ENCODE data around the gene DDAH1.

Gene DDAH1

DNA sequence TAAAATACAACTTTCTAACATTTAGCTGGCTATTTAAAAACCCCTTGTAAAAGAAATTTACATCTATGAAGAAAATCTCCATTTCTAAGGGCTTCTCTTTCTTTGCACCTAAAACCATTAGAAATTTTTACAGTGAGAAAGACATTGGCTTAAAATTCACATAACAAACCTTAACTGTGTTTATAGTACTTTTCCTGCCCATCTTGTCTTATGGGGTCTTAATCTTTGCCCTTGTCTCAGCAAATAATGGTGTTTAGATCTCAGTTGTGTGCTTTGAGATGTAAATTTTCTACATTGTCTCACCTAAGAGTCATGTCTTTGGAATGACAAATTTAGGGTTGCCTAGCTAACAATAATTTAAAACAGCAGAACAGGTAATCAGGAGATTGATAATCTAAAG, 71.5 kb downstream of the DDAH1 start:
- no peak for DNase-seq (ENCODE audit: low spot score)

DNA sequence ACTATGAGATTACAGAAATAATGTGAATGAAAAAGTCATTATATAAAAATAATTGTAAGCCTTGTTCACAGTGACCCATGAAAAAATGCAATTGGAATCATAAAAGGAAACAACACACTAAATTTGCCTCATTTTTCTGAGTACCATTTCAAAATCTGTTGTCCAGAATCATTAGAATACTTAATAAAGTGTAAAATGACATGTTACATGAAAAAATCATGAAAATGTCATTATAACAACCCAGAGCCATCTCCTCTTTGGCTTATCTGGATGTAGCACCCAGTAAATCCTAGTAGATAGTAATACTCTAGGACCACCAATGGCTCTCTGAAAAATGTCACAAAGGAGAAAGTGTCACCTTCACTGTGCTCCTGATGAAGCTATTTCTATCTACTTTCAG, 76.5 kb downstream of the DDAH1 start:
- no peak for DNase-seq (ENCODE audit: low spot score)

DNA sequence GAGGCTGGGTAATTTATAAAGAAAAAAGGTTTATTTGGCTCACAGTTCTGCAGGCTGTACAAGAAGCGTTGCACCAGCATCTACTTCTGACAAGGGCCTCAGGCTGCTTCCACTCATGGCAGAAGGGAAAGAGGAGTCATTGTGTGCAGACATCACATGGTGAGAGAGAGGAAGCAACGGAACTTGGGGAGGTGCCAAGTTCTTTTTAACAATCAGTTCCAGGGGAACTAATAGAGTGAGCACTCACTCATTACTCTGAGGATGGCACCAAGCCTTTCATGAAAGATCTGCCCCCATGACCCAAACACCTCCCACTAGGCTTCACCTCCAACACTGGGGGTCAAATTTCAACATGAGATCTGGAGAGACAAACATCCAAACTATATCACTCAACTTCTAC, 77.2 kb downstream of the DDAH1 start:
- no peak for DNase-seq (ENCODE audit: low spot score)

DNA sequence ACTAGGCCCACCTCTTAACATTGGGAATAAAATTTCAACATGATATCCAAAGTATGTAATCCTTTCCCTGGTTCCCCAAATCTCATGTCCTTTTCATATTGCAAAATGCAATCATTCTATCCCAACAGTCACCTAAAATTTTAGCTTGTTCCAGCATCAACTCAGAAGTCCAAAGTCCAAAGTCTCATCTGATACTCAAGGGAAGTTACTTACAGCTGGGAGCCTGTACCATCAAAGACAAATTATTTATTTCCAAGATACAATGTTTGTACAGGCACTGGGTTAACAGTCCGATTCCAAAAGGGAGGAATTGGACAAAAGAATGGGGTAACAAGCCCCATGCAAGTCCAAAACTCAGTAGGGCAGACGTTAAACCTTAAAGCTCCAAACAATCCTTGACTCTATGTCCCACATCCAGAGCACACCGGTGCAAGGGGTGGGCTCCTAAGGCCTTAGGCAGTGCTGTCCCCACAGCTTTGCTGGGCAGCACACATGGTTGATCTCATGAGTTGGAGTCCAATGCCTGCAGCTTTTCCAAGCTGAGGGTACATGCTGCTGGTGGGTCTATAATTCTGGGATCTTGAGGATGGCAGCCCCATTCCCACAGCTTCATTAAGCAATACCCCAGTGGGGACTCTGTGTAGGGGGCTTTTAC, 78.8 kb downstream of the DDAH1 start:
- no peak for DNase-seq (ENCODE audit: low spot score)

DNA sequence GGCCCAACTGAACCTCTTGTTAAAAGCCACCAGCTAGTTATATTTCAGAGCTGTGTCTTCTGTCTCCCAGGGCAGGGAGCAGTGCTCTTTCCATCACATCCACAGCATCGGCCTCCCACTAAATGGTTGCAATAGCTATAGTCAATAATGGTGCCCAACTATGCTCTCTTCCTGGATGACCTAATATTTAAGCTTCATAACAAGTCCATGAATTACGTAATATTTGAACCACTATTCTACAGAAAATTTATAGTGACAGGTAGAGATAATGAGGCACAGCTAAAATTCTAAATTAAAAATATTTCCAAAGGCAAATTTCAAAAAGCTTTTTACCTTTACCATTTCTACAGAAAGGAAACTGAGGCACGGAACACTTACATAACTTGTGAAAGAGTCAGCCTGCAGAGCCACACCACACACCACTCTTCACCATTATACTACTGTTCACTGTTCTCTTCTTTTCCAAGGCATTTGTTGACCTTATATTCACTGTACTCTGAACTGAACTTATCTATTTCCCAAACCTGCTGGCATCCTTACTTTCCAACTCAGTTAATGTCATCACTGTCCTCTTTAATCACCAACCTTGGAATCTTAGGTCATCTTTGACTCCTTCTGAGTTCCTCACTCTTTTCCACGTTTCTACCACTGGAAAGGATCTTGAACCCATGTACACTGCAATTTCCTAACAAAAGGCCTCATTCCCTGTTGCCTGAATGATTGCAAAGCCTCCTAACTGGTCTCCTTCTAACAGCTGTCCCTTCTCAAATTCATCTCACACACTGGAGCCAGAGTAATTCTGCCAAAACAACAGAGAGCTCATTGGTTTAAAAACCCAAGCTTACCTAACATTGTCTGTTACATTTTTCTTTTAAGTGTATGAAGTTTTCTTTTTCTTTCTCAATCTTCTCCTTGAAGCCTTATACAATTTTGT, 85.5 kb downstream of the DDAH1 start:
- no peak for DNase-seq (ENCODE audit: low spot score)

DNA sequence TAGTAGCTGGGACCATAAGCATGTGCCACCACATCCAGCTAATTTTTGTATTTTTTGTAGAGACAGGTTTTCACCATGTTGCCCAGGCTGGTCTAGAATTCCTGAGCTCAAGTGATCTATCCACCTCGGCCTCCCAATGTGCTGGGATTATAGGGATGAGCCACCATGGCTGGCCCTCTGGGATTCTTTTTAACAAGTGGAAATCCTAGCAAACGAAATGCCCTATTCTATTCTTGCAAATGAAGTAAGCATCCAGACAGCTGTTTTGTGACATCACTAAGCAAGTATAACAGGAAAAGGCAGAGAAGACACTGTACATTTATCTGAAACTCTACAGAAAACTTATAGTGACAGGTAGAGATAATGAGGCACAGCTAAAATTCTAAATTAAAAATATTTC, 86.4 kb downstream of the DDAH1 start:
- no peak for DNase-seq (ENCODE audit: low spot score)

DNA sequence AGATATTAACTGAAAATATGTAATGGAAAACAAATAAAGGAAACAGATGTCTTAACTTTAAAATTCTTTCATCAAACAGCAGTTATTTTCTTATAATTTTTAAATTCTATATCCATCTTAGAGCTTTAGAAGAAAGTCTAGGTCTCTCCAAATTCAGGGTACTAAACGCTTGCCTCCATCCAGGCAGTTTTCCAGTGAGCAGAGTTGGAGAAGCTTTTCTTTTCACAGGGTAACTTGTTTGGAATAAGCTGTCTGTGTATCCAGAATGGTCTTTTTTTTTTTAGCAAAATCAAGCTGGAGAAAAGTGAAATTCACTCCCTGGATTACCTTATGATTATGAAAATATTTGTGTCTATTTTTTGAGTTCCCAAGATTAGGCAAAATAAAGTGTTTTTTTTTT, 88.6 kb downstream of the DDAH1 start:
- DNase-seq (ENCODE audit: low spot score), result no peak

DNA sequence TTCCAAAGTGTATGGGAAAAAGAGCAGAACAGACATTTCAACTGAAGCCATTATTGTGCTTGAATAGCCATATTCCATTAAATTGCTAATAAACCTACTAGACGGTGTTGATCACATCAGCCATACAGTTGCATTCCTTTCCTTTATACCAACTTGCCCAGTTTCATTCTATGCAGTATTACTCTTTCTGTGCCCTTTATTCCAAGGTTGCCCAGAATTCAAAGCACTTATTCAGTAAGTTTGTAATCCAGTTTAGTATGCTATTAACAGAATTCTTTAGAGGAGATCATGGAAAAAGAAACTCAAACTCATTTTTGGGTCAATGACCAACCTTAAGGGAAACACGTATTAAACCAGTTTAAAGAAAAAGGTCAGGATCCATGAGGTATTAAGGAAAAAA, 89.5 kb downstream of the DDAH1 start:
- no peak for DNase-seq (ENCODE audit: low spot score)

DNA sequence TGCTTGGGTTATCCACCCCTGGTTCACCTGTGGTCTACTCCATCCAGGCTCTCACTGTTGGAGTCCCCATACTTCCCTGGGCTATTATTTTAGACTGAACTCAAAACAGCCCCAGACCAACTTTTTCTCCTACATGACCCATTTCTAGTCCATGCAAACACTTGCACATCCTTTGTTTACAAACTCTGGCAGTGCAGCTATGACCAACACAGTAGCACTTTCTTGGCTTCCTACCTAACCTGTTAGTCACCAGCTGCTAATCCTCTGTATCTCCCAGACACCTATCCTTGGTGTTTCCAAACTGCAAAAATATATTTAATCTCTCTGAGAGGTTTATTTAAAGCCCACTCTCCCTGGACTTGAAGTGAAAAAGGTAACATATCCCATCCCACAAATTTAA, 90.8 kb downstream of the DDAH1 start:
- no peak for DNase-seq (ENCODE audit: low spot score)

DNA sequence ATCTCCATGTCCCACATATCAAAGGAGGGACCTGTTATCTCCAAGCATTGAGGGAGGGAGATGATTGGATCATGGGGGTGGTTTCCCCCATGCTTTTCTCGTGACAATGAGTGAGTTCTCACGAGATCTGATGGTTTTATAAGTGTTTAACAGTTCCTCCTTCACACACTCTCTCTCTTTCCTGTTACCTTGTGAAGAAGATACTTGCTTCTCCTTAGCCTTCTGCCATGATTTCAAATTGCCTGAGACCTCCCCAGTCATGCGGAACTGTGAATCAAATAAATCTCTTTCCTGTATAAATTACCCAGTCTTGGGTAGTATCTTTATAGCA, 91.6 kb downstream of the DDAH1 start:
- no peak for DNase-seq (ENCODE audit: low spot score)

DNA sequence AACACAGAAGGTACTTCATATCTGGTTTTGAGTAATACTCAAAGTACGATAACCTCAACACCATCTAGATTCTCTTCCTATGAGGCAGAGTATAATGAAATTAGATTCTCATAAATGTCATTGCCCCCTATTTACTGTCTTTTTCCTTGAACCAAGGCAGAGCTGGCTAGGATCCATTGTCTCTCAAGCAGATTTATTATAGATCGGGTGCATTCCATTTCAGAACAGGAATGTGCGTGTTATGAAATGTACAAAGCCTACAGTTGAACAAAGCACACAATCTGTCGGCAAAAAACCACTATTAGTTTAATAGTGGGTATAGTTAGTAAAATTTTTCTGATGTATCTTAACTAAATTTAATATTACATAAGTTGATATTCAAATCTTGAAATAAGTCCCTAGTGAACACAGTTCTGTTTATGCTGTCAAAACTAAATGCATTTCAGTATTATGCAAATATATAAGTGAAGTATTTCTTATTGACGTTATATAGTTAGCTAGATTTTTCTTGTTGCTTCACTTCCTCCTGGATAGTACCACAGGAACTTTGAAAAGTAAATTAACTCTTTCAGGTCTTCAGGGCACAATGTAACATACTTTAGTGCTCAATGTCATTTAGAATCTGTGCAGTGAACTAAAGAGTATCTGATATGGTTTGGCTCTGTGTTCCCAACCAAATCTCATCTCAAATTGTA, 92.1 kb downstream of the DDAH1 start:
- no peak for DNase-seq (ENCODE audit: low spot score)

DNA sequence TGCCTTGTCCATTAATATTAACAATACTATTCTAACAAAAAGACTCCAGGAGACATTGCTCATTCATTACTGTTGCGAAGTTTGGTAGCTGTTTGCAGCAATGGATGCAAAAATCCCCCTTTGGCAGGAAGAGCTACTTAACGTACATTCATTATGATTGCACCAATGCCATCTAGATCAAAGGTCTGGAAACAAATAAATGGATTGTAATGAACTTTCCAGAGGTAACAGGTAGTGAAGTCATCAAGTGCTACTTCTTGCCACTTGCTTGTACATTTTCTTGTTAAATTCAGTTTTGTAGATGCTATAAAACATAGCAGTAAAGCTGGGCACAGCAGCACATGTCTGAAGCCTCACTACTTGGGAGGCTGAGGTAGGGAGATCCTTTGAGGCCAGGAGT, 93.9 kb downstream of the DDAH1 start:
- DNase-seq (ENCODE audit: low spot score), result no peak

DNA sequence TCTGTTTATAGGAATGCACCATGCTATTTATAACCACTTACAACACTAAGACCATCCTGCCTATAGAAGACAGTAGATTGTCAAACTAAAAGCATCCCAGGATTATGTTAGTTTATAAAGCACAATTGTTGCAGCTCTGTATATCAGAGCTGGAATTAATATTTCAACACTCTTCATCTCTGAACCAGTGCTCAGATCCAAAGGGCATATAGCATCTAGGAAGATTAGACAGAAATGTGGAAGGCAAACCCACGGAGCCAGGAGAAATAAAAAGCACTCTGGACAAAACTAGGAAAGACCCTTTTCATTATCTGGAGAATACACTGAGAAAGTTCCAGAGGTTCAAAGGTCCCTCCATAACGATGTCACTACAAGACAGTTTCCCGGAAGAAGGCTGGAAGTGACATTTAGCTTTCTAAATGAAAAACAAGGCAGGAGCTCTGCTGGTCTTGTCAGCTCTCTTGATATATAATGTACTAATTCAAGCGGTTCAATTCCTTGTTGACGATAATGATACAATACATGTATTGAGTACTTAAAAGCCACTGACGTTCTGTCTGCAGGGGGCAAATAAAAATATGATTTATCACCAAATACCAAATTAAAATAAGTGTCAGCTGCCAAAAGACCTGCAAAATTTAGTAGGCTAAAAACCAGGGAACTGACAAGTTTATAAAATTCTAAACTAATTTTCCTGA, 96.7 kb downstream of the DDAH1 start:
- no peak for DNase-seq (ENCODE audit: low spot score)

DNA sequence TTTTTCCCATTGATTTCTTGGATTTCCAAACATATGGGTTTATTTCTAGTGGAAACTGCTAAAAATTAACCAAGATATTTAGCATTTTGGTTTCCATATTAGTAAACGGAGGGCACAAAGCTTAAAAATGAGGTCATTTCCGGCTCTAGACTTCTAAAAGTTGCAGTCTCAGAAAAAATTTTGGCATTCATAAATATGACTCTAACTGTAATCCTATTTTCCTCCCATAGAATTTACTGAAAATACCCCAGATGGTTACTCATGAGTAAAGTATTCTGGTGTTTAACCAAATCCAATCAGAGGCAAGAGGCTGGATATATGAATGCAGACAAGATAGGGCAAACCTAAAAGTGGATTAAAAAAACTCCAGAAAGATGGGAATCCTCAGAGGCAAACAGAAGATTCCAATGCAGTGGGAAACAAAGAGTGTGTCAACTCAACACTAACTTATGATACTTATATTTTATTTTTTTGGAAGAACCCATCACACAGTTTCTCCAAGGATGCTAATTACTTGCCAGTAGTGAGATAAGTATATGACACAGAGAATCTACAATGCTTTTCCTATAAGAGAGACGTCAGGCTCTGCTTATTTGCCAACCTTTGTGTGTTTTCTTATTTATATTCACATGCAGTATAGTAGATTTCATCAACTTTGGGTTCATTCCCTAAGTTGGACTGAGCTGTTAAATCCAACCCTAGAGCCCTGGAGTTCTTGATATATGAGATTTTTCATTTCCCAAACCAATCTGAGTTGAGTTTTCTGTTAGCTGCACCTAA, 98.4 kb downstream of the DDAH1 start:
- DNase-seq (ENCODE audit: low spot score), result no peak

DNA sequence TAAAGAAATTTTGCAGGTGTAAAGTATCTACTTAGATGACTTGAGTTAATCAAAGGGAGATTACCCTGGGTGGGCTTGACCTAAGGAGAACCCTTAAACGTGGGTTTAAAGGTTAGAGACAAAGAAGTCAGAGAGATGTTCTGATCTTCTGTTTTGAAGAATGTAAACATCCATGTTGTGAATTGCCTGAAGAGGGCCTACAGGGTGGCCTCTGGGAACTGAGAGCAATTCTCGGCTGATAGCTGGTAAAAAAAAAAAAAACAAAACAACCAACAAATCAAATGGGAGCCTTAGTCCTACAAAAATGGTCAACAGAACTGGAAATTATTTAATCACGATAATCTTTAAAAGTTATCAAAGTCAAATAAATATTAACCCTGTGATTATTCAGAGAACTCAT, 99.1 kb downstream of the DDAH1 start:
- no peak for DNase-seq (ENCODE audit: low spot score)

DNA sequence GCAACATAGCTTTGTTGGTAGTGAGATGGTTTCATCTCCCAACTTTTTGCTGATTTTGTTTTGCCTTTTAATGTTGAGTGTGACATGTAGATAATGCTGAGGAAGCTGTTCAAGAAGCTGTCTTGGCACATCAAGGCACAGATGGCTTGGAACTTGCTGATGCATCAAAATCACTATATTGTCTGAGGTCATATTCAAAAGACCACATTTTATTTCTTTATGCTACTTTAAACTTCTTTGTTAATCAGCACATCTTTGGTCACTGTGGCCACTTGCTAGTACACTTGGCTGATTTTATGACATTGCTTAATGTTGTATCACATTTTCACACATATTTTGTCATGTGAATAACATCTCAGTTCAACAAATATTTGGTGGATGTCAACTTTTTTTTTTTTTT, 101.4 kb downstream of the DDAH1 start:
- no peak for DNase-seq (ENCODE audit: low spot score)

DNA sequence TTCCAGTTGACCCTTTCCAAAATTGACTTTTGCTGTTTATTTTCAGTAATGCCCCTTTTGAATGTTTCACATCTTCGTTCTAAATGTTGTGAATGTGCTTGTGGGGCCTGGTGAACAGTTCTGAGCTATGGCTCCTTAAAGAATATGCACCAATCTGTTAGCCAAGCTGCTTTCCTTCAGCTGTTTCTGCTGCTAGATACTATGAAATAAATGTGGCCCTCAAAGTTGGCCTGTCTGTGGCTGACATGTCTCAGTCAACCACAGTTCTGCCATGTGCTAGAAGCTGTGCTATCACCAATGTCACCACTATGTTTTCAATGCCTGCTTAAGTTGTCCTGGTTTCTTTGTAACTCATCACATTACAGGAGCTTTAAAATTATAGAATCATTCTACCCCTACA, 101.9 kb downstream of the DDAH1 start:
- no peak for DNase-seq (ENCODE audit: low spot score)

DNA sequence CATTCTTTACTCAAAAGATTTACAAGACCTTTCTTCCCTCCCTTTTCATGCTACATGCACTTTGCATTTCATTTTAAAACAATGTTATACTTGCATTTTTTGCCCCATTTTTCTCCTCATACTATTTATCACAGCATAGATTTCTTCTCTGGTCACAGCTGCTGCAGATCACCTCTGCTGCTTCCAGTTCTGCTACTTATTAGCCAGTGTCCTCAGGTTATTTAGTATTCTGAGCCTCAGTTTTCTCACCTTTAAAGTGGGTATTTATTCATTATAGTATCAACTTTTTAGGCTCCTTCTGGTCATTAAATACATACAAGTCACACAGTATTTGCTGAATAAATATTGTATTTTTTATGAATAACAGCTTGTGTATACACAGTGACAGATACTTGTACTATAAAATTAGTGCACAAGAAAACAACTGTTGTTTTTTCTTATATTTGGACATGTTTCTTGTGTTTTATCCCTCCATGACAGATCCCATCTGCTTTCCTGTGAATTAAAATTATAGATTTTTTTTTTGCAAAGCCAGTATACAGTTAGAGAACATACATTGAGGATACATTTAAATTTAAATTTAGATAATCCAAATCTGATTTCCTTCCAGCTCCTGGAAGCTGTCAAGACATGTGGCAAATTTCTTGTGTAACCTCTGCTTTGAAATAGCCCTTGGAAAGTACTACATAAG, 103.2 kb downstream of the DDAH1 start:
- no peak for DNase-seq (ENCODE audit: low spot score)

DNA sequence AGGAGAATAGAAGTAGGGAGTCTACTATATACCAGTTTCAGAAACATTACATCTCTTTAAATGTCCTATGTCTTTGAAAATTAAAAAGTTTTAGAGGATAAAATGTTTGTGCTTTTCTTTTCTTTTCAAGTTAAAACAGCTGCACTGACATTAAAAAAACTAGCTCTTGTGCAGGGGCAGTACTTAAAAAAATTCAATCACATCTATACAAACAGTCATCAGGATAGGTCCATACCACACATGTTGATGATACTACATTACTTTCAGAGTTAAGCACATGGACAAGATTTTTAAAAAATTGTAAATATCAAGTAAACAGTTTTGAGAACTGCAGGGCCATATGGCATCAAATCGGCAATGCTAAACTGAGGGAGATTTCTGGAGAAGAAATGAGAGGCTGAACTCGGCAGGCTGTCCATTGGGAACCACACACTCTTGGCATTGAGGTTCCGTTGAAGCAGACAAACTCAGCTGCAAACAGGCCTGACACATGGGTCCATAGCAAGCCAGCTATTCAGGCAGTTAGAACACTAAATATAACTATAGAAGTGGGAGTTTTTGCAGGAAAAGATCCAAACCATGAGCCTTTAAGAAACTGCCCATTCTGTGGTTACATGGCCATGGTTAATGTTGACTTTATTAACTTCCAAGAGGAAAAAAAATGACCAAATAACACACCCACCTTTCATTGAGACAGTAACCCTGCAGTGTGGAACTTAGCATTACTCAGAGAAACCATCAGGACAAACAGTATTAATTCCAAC, 104.0 kb downstream of the DDAH1 start:
- DNase-seq (ENCODE audit: low spot score), result no peak

Data from iPS-NIHi11 (cell line).